GM12801 (cell line): ENCODE results near the gene FIG4.

Source experiments
- TF ChIP-seq, protein P1 (sequence below): IDR thresholded peaks from one replicate; pipeline ENCODE4 v1.5.1; 2011; ENCODE audit warnings: control low read depth; ENCODE audit not compliant: insufficient read length; ENCODE audit errors: extremely low read depth

The FIG4 gene

DNA sequence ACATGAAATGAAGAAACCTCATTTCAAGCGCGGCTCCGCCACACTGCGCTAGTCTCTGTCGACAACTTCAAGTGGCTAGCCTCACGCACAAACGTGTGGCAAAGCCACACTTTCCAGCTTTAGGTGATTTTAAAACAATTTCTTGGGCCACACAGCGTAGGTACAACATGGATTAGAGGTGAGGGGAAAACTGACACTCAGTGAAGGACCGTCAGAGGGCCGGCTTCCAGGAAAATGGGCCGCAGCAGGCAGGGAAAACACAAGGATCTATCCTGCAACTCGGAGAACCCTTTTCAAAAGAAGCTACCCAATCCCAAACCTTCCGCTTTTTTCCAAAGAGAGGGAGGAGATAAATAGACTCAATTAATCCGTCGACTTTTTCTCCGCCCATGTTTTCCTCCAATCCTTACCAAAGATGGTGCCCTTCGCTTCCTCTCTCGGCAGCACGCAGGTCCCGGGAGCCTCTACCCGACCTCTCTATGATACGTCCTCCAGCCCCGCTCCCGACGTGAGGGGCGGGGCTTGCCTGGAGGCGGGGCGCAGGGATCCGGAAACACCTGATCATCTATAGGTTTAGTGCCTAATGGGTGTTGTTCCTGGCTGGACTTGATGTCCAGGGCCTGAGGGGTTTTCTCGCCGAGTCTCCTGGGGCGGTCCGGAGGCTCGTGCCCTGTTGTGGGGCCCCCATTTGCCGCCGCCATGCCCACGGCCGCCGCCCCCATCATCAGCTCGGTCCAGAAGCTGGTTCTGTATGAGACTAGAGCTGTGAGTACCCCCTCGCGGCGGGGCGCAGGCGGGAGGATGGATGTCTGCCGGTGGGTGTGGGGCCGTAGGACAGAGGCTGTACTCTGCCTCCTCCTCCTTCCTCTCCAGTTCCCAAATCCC lies at the start of gene FIG4, which contains the start of gene AK9:
Gene FIG4, plus strand, starts transcription at position 560 of the 885 bp plus-strand sequence. Its CDS starts 140 bp downstream, at position 700.
Gene AK9, minus strand, starts transcription at position 466 of the 885 bp plus-strand sequence. CDS start 15,457 bp downstream, outside the sequence.
- TF ChIP-seq, protein P1, sequence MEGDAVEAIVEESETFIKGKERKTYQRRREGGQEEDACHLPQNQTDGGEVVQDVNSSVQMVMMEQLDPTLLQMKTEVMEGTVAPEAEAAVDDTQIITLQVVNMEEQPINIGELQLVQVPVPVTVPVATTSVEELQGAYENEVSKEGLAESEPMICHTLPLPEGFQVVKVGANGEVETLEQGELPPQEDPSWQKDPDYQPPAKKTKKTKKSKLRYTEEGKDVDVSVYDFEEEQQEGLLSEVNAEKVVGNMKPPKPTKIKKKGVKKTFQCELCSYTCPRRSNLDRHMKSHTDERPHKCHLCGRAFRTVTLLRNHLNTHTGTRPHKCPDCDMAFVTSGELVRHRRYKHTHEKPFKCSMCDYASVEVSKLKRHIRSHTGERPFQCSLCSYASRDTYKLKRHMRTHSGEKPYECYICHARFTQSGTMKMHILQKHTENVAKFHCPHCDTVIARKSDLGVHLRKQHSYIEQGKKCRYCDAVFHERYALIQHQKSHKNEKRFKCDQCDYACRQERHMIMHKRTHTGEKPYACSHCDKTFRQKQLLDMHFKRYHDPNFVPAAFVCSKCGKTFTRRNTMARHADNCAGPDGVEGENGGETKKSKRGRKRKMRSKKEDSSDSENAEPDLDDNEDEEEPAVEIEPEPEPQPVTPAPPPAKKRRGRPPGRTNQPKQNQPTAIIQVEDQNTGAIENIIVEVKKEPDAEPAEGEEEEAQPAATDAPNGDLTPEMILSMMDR = no peak

DNA sequence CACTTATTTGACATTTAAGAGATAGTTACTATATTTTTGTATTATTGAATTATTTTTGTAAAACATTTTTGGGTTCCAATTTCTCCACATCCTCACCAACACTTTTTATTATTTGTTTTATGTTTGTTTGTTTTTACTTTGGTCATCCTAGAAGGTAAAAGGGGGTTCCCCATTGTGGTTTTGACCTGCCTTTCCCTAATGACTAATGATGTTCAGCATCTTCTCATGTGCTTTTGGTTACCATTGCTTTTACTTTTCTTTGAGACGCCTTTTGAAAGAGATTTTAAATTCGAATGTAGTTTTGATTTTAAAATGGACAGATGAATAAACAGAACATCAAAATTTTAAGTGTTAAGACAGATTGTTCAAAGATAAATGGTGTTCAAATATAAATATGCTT lies 47.0 kb upstream of the FIG4 start:
- TF ChIP-seq, protein P1 = no peak

DNA sequence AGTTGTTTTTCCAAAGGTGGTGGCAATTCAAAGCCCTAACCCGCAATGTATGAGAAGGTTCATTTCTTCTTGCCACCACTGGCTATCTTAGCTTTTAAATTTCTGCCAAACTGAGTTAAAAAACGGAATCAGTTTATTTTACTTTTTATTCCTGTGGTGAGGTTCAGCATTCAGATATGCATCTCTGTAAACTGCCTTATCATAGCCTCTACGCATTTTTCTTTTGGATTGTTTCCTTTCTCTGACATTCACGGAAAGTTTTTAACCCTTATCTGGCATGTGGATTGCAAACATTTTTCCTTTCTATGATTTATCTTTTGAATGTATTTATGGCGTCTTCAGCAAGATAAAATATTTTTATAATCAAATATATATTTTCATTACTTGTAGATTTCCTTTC lies 37.8 kb upstream of the FIG4 start:
- TF ChIP-seq, protein P1 = no peak

DNA sequence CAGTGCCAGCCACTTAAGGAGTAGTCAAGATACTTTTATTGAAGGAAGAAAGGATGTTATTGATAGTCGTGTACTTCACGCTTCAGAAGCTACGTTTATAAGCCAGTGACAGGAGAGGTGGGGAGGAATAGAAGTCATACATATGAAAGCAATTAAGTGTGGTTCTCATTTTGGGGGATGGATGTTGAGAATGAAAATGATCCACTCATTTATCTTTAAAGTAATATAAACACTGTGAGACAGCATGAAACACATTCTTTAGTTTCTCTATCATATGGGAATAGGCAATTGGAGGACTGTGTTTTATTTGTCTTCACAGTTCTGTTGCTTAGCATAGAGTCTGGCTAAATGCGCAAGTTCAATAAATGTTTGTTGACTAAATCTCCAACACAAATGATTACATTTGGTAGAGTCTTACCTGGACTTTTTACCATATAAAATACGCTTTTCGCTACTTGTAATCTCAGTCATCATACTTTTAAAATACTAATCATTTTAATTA lies 35.3 kb upstream of the FIG4 start:
- TF ChIP-seq, protein P1 = no peak

DNA sequence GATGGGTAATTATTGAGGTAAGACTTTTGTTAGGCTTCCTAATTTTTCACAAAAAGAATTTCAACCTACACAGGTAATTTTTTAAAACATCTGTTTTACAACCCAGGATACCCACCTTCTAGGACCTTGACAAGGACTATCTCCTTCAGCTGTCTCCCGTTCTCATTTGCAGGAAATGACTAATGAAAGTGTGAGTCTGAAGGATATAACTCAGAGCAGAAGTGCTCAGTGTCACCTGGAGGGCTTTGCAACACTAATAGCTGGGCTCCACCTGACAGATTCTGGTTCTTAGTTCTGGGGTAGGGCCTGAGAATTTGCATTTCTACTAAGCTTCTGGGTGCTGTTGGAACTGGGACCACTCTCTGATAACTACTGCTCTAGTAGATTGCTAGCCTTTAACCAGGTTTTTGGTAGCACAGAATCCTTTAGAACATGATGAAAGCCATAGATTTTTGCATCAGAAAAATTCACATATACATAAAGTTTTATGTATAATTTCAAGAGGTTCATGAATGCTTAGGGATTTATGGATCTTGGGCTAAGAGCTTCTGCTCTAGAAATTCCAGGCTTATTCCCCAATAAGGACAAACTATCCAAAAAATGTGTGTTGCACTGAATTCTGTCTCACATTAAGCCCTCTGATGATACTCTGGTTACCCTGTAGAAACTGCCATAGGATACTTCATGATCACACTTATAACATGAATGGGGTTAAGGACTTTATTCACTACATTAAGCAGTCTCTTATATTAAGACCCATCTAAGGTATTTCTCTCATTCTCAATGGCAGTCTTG lies 30.4 kb upstream of the FIG4 start:
- TF ChIP-seq, protein P1 = no peak

DNA sequence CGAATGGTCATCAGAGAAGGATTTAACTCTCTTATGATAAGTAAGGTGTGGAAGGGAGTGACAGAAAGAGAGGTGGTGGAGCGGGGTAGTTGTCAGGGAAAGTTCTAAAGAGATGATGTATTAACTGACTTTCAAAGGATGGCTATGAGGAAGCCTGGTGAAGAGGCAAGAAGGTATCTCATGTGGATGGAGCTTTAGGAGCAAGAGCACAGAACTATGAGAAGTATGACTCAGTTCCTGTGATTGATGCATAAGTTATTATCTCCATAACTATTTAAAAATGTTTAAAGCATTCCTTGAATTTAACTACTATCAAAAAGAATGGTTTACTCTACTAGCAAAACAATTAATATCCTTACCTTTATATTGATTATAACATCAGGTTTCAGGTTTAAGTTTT lies 28.9 kb upstream of the FIG4 start:
- TF ChIP-seq, protein P1 = no peak

DNA sequence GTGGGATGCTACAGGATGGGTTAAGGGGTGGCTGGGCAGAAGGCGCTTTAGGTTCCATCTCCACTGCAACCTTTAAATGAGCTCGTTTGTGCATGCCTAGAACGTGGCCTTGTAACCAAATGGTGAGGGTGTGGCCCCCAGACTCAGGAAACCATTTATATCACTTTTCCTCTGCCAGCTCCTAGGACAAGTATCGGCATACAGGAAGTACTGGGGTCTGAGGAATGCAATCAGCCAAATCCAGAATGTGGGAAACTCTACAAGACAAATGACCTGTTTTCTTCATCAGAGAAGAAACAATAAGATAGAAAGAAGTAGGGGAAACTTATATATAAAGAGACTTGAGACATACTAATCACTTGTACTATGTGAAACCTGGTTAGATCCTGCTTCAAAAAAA lies 21.3 kb upstream of the FIG4 start:
- TF ChIP-seq, protein P1 = no peak
